ENCODE measurements around the gene CARNS1.

- TF ChIP-seq CTCF (IDR thresholded peaks at IDR 0.05; ENCODE audit: poor library complexity) (peak; percentile 54), EZH2 (IDR thresholded peaks at IDR 0.05; ENCODE audit: borderline replicate concordance) (no peak), EZH2phosphoT487 (IDR thresholded peaks at IDR 0.05; ENCODE audit: low read depth, severe bottlenecking, unreplicated experiment) (no peak)
Observed at GRCh38 chr11:67373648-67374570, 41.6 kb upstream of the CARNS1 start.

Data from hepatocyte (in vitro differentiated cells).